Measurements from ENCODE around the gene DLG2. TPM values are rescaled to one million over a fixed set of nuclear protein-coding genes. Genes with fewer than 3 reads are reported as not detected.

DLG2 gene
- total RNA-seq, 1 donor from 2014 or later, result 2.1 TPM

GRCh38 chr11:84981301-84981700 is 645.8 kb downstream of the DLG2 start:
- Mint-ChIP-seq H3K27me3 (ENCODE audit: low read depth) (no peaks in the 10 kb centered on the region), H3K27ac (ENCODE audit: unreplicated experiment) (no peak overlapping the region), H3K36me3 (ENCODE audit: low read depth) (peaks cover 3% of the 10 kb centered on the region), H3K4me1 (no peaks in the 10 kb centered on the region), H3K4me3 (no peak overlapping the region), H3K9me3 (peaks cover 7% of the 10 kb centered on the region)
- DNase-seq (ENCODE audit: low read depth, low spot score), result no peak
- TF ChIP-seq CTCF (conservative IDR thresholded peaks at IDR 0.05), result no peak

GRCh38 chr11:84969103-84969502 is 658.0 kb downstream of the DLG2 start:
- Mint-ChIP-seq H3K27ac (ENCODE audit: unreplicated experiment) (no peak overlapping the region), H3K4me1 (no peaks in the 10 kb centered on the region), H3K4me3 (no peak overlapping the region), H3K9me3 (peaks cover 3% of the 10 kb centered on the region), H3K27me3 (ENCODE audit: low read depth) (no peaks in the 10 kb centered on the region), H3K36me3 (ENCODE audit: low read depth) (no peaks in the 10 kb centered on the region)
- no peak for TF ChIP-seq CTCF (conservative IDR thresholded peaks at IDR 0.05)
- no peak for DNase-seq (ENCODE audit: low read depth, low spot score)

- Mint-ChIP-seq H3K4me3 (no peak overlapping the region), H3K9me3 (peaks cover 3% of the 10 kb centered on the region), H3K36me3 (ENCODE audit: low read depth) (no peaks in the 10 kb centered on the region), H3K4me1 (no peaks in the 10 kb centered on the region), H3K27me3 (ENCODE audit: low read depth) (no peaks in the 10 kb centered on the region), H3K27ac (ENCODE audit: unreplicated experiment) (no peak overlapping the region)
- no peak for DNase-seq (ENCODE audit: low read depth, low spot score)
- TF ChIP-seq CTCF (conservative IDR thresholded peaks at IDR 0.05), result no peak
Measured at GRCh38 chr11:84965484-84965883, 661.7 kb downstream of the DLG2 start.

- Mint-ChIP-seq H3K27me3 (ENCODE audit: low read depth) (no peaks in the 10 kb centered on the region), H3K4me3 (no peak overlapping the region), H3K36me3 (ENCODE audit: low read depth) (no peaks in the 10 kb centered on the region), H3K9me3 (no peaks in the 10 kb centered on the region), H3K27ac (ENCODE audit: unreplicated experiment) (no peak overlapping the region), H3K4me1 (no peaks in the 10 kb centered on the region)
- no peak for DNase-seq (ENCODE audit: low read depth, low spot score)
- no peak for TF ChIP-seq CTCF (conservative IDR thresholded peaks at IDR 0.05)
Measured at GRCh38 chr11:84963240-84963639, 663.9 kb downstream of the DLG2 start.

- no peak for DNase-seq (ENCODE audit: low read depth, low spot score)
- no peaks in the 10 kb centered on the region for H3K4me1 Mint-ChIP-seq
- no peak for TF ChIP-seq CTCF (conservative IDR thresholded peaks at IDR 0.05)
- no peaks in the 10 kb centered on the region for H3K27me3 Mint-ChIP-seq (ENCODE audit: low read depth)
- H3K9me3 Mint-ChIP-seq, result no peaks in the 10 kb centered on the region
- no peak overlapping the region for H3K4me3 Mint-ChIP-seq
- H3K36me3 Mint-ChIP-seq (ENCODE audit: low read depth), result no peaks in the 10 kb centered on the region
- H3K27ac Mint-ChIP-seq (ENCODE audit: unreplicated experiment), result no peak overlapping the region
Measured at GRCh38 chr11:84962018-84962417, 665.1 kb downstream of the DLG2 start.

- DNase-seq (ENCODE audit: low read depth, low spot score), result no peak
- Mint-ChIP-seq H3K27ac (ENCODE audit: unreplicated experiment) (no peak overlapping the region), H3K9me3 (no peaks in the 10 kb centered on the region), H3K27me3 (ENCODE audit: low read depth) (no peaks in the 10 kb centered on the region), H3K36me3 (ENCODE audit: low read depth) (no peaks in the 10 kb centered on the region), H3K4me3 (no peak overlapping the region), H3K4me1 (no peaks in the 10 kb centered on the region)
- TF ChIP-seq CTCF (conservative IDR thresholded peaks at IDR 0.05), result no peak
Measured at GRCh38 chr11:84958295-84958694, 668.8 kb downstream of the DLG2 start.
